Measurements from ENCODE around the gene EXOC3L2.

DNA sequence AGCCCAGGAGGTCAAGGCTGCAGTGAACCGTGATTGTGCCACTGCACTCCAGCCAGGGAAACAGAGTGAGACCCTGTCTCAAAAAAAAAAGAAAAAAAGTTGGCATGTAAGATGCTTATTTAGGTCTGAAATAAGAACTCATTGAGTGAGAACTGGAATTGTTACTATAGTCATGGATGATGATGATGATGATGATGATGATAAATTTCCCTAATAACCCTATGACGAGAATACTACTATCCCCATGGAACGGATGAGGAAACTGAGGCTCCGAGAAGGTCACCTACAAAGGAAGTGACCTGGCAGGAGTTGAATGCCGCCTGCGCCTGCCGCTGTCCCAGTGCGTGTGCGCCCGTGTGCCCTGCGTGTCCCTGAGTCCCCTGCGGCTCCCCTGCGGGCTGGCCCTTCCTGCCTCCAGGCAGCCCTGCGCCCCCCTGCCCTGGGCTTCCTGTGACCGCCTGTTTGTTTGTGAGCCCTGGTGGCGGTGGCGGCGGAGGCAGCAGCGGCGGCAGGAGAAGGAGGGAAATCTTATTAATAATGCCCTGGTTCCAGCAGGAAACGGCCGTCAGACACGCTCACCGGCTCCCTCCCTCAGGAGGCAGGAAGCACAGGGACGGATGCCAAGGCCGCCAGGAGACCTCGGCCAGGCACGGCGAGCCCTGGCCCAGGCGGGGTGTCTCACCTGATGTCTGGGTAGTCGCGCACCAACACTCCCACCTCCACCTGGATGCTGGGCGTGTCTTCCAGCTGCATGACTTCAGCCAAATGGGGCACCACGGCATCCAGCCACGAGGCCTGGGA, 29.6 kb downstream of the EXOC3L2 start:
- TF ChIP-seq, protein P1, sequence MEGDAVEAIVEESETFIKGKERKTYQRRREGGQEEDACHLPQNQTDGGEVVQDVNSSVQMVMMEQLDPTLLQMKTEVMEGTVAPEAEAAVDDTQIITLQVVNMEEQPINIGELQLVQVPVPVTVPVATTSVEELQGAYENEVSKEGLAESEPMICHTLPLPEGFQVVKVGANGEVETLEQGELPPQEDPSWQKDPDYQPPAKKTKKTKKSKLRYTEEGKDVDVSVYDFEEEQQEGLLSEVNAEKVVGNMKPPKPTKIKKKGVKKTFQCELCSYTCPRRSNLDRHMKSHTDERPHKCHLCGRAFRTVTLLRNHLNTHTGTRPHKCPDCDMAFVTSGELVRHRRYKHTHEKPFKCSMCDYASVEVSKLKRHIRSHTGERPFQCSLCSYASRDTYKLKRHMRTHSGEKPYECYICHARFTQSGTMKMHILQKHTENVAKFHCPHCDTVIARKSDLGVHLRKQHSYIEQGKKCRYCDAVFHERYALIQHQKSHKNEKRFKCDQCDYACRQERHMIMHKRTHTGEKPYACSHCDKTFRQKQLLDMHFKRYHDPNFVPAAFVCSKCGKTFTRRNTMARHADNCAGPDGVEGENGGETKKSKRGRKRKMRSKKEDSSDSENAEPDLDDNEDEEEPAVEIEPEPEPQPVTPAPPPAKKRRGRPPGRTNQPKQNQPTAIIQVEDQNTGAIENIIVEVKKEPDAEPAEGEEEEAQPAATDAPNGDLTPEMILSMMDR (IDR thresholded peaks at IDR 0.05), result no peak
- TF ChIP-seq, protein P2, sequence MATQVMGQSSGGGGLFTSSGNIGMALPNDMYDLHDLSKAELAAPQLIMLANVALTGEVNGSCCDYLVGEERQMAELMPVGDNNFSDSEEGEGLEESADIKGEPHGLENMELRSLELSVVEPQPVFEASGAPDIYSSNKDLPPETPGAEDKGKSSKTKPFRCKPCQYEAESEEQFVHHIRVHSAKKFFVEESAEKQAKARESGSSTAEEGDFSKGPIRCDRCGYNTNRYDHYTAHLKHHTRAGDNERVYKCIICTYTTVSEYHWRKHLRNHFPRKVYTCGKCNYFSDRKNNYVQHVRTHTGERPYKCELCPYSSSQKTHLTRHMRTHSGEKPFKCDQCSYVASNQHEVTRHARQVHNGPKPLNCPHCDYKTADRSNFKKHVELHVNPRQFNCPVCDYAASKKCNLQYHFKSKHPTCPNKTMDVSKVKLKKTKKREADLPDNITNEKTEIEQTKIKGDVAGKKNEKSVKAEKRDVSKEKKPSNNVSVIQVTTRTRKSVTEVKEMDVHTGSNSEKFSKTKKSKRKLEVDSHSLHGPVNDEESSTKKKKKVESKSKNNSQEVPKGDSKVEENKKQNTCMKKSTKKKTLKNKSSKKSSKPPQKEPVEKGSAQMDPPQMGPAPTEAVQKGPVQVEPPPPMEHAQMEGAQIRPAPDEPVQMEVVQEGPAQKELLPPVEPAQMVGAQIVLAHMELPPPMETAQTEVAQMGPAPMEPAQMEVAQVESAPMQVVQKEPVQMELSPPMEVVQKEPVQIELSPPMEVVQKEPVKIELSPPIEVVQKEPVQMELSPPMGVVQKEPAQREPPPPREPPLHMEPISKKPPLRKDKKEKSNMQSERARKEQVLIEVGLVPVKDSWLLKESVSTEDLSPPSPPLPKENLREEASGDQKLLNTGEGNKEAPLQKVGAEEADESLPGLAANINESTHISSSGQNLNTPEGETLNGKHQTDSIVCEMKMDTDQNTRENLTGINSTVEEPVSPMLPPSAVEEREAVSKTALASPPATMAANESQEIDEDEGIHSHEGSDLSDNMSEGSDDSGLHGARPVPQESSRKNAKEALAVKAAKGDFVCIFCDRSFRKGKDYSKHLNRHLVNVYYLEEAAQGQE (IDR thresholded peaks at IDR 0.05; ENCODE audit: low read depth, low read length), result no peak
- no peak for TF ChIP-seq RFX5 (IDR thresholded peaks at IDR 0.05; ENCODE audit: low read length)
- TF ChIP-seq EP300 (IDR thresholded peaks at IDR 0.05; ENCODE audit: borderline replicate concordance in 1 of 2, low read depth in 1 of 2, low read length in 1 of 2), result no peak
- no peak for TF ChIP-seq SMC3 (IDR thresholded peaks at IDR 0.05; ENCODE audit: low read depth, low read length)
- TF ChIP-seq, protein P3, sequence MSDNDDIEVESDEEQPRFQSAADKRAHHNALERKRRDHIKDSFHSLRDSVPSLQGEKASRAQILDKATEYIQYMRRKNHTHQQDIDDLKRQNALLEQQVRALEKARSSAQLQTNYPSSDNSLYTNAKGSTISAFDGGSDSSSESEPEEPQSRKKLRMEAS (IDR thresholded peaks at IDR 0.05; ENCODE audit: low read depth), result no peak
- TF ChIP-seq FOXJ3 (CRISPR knock-in tag; IDR thresholded peaks at IDR 0.05), result no peak
- TF ChIP-seq MEF2A (IDR thresholded peaks at IDR 0.05; ENCODE audit: borderline replicate concordance, low read depth), result no peak
- no peak for TF ChIP-seq POLR2AphosphoS5 (IDR thresholded peaks at IDR 0.05; ENCODE audit: low read depth, low read length)
- TF ChIP-seq JUND (IDR thresholded peaks at IDR 0.05), result no peak
- TF ChIP-seq RCOR1 (IDR thresholded peaks at IDR 0.05; ENCODE audit: low read length), result no peak
- no peak for TF ChIP-seq SIN3A (IDR thresholded peaks at IDR 0.05; ENCODE audit: borderline replicate concordance, low read depth, low read length)
